Stimulated activated CD8-positive, alpha-beta memory T cell treated with anti-CD3 and anti-CD28 coated beads, Interleukin-12 subunit alpha, Interleukin-12 subunit beta, amount 100 ng/mL, for 24 hours (primary cell): ENCODE data around the gene SMAD2.
"Not testable (repeated sequence)": the region's sequence is repeated elsewhere in the genome, so short reads cannot be mapped to it uniquely, and the experiment has no call there.

Experiments
- DNase-seq: peaks from one replicate; pipeline ENCODE4 v3.0.0-alpha.2; 2020; ENCODE audit errors: extremely low read depth

The SMAD2 gene

DNA sequence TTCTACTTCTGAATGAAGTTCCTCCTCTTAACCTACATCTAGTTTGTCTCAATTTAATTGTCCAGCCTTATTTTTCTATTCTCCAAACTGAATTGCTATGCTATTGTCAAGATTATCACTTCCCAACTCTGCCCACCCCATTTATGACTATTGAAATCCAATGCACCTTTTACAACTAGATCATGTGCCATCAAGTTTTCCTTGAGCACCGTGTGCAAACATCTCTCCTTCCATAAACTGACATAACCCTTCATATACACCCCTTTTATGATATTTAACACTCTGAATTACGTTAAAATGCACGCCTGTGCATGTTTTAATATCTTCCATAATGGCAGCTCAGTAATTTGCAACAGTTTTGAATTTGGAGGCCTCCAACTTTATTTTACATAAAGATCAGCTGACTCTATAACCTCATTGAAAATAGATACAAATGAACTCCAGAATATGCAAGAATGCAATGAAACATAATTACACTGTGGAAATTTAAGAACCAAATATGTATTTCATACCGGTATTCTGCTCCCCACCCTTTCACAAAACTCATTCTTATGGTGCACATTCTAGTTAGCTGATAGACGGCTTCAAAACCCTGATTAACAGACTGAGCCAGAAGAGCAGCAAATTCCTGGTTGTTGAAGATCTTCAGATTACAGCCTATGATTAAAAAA, 85.5 kb downstream of the SMAD2 start:
- DNase-seq = no peak

DNA sequence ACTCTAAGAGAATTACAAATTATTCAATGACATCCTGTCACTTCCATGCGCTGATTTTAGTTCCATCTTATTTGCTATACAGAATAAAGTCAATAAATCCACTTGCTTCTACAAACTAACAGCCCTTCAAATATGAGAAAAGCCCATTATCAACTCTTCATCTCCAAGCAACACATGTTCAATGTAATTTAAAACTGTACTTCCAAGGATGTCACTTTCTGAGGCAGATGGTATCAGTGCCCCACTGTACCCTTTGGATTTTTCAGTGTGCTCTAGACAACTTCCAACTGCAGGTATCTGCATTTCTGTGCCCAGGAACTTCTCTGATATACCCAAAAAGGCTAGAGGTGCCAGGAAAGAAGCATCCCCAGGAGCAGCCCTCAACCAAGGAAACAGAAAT, 87.6 kb downstream of the SMAD2 start:
- no peak for DNase-seq

DNA sequence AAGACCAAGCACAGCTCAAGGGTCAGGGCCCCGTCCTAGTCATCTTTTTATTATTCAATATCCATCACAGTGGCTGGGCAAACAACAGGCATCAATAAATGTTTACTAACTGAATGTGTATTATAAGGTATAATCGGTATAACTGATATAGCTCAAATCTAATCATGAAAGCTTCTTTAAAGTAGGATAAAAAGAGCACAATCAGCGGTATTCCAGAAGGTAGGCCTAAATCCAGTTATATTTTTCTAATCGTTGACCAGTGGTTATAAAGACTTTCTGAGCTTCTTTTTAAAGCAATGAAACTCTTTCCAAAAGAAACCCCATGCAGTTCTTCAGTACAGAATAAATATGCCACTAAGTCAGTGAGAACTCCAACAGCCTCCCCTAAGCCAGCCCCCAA, 92.1 kb downstream of the SMAD2 start:
- DNase-seq = no peak

DNA sequence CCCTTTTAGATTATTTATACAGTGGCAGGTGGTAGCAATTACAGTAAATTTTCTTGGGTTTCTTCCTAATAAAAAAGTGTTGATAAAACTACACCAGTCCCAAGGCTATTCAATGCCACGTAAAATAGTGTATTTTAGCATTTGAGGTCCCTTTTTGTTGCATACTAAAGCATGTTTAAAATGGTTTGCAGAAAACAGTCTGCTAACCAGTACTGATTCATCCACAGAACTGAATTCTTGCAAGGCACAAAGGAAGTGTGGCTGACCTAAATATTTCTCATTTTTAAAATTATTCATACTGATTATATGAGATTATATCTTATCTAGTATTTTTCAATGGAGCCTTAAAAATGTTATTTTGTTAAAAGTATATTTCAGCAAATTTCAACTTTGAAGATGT, 98.1 kb downstream of the SMAD2 start:
- no peak for DNase-seq

DNA sequence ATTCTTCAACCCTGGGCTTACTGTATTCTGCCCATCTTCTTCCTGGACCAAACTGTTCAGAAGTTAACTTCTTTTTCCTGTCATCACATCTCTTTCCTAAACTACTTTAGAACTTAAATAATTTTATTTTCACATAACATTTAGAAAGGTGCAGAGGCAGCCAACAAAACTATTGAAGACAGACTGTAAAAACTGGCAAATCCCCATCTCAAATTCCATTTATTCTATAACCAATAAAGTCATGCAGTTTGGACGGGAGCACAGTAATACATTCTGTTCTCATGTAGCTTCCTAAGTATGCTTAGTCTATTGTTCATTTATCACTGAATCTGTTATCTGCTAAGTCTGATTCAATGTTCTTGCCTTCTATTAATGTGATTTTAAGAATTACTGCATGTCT, 99.1 kb downstream of the SMAD2 start:
- DNase-seq = no peak

DNA sequence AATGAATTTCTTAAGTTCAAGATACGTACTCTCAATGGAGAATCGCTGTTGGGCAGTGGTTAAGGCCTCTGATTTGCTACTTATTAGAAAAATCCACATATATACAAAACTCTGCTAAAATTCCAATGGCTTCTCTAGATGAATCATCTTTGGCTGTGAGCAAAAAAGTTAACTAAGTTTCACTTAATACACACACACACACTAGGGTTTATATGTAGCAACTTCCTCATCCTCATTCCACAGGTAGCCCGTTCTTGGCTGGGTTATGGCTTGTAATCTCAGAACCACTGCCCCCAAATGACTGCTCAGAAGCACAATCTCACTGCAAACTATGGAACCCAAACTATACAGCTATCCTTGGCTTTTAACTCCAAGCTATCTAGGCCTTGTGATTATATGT, 99.7 kb downstream of the SMAD2 start:
- DNase-seq = no peak

DNA sequence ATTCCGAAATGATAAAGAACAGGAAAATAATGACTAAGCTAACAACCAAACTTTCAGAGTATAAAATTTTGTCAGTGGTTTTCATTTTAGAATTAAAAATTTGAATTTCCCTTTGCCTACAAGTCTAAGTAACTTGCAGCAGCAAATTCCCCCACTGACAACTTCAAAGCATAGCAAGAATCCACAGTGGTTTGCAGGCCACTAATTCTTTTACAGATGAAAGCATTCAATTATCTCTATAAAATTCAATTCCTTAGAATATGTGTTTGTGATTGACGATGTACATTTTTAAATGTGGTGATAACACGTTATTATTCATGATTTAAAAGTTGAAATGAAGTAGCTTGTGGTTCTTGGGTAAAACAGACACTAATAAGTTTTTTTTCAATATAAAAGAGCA, 100.6 kb downstream of the SMAD2 start:
- no peak for DNase-seq

DNA sequence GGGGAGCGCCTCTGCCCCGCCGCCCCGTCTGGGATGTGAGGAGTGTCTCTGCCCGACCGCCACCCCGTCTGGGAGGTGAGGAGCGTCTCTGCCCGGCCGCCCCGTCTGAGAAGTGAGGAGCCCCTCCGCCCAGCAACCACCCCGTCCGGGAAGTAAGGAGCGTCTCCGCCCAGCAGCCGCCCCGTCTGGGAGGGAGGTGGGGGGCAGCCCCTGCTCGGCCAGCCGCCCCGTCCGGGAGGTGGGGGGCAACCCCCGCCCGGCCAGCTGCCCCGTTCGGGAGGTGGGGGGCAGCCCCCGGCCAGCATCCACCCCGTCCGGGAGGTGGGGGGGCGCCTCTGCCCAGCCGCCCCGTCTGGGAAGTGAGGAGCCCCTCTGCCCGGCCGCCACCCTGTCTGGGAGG, 102.4 kb downstream of the SMAD2 start:
- DNase-seq = not testable (repeated sequence)

DNA sequence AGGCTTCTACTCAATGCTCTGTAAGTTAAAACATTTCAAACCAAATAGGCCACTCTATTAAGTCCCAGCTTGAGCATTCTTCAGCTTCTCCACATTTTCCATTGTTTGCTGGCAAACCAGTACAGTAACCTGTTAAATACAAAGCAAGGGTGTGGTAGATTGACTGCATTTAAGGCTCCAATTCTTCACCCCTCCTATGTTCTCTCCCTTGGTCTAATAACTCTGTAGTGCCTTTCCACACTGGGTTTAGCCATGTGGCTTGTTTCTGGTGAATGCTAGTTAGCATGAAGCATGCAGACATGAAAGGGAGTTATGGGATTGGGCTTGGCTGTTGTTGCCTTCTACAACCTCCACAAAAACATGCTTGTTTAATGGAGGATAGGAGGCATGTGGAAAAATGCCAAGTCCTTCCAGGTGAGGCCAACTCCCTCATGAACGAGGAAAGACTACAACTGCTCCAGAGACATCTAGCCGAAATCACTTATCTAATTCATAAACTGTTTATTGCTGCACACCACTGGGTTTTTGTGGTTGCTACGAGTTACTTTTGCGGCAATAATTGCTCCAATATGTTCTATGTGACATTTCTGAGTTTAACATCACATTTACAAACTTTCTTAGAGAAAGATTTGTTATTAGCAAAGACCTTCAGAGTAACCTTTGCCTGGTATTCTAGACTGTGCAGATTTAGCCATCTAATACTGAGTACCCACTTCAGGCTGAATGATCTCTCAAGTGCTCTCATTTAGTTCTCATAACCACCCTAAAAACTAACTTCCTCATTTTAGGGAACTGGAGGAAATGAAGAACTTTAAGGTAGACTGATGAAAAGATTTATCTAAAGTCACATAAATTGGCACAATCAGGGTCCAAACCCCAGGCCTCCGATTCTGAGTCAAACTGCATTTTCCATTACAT, 104.0 kb downstream of the SMAD2 start:
- DNase-seq = no peak

DNA sequence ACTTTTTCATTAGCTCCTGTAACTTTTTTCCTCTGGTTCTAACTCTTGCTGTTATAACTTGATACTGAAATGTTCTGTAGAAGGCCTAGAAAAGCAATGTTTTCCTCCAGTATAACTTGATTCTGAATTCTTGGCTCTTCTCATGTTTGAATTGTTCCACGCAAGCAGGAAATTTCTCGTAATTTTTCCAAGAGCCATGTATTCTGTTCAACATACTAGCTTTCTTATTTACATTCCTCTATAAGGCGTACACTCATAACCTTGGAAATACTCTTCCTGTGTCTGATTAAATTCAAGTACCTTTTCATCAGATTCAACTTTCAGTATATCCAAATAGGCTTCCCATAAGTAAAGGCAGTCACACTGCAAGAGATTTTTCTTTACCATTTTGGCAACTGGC, 109.1 kb downstream of the SMAD2 start:
- no peak for DNase-seq

DNA sequence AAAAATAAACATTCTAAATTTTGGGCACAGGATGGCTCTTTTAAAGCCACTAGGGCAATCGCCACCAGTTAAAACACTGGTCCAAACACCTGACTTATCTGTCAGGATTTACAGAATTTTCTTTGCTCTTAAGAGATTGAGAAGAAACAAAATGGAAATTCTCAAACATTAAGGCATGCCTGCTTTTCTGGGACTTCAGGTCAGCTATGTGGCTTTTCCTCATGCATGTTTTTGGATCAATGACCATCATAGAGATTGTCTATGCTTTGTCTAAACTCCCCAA, 112.7 kb downstream of the SMAD2 start:
- DNase-seq = no peak

DNA sequence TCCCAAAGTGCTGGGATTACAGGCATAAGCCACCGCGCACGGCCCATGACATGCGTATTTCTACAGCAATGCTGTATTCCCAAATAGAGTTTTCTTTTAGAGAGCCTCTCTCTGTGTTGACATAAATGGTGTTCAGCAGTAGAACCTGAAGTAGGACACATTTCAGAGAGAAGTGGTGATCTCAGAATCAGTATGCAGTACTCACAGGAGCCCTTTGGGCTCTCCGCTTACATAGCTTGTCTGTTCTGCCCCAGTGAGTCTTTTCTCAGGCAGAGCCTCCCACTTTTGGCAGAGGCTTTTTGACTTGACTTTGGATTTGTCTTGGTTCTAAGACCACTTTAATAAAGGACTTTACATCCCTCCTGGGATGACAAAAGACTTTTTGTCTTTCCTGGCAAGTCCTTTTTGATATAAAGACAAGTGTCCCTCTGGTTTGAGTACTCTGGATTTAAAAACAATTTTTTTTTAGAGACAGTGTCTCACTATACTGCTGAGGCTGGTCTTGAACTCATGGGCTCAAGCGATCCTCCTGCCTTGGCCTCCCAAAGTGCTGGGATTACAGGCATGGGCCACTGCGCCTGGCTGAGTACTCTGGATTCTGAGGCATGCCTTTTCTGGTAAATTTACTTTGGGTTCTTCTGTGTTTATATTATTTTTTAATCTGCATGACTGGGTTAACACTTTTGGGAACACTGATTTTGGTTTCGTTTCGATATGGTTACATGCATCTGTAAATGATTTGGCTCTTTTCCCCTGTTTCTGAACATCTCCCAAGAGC, 113.3 kb downstream of the SMAD2 start:
- DNase-seq = no peak

DNA sequence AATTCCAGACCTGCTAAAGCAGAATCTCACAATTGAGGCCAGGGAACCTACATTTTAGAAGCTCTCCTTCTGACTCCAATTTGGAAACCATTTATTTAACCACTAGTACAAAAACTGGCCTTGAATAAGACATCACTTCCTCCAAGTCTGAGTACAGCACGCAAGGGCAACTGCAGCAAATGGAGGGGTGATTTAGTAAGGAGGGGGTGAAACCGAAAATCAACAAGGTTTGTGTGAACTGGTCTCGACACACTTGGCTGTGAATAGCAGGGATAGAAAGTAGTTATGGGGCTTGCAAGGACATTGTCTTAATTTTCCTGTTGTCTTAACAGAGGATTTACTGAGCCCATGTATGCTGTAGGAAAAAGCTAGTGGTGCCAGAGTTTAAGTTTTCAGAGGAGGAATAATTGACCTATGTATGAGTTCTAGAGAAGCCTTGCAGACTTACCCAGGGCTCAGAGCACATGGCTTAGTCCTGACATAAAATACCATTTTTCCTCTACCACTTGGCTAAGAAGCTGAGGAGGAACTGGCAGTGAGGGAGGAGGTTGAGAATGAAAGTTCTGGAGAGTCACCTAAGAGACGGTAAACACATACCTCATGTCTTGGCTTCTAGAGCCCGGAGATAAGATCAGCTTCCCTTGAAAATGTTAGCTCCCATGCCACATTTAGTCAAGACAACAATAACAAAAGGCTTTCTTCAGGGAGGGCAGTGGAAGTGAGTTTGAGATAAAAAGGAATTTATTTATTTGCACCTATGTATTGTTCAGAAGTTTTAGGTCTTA, 114.8 kb downstream of the SMAD2 start:
- no peak for DNase-seq

DNA sequence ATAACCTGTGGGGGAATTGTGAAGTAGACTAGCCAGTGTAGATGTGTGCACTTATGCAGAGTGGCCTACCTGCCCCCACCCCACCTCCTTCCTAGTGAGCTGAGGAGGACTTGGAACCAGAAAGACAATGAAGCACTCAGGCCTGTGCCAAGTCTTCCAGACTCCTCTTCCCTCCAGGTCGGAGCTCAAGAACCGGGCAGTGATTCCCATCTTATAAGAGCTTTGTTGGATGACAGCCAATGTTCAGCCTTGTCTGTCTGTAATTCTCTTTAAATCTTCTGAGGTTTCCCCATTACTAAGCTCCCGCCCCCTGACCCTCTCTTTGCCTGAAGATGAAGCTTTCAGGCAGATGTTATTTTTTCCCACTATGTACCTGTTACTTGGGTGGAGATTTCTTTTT, 121.0 kb downstream of the SMAD2 start:
- no peak for DNase-seq

DNA sequence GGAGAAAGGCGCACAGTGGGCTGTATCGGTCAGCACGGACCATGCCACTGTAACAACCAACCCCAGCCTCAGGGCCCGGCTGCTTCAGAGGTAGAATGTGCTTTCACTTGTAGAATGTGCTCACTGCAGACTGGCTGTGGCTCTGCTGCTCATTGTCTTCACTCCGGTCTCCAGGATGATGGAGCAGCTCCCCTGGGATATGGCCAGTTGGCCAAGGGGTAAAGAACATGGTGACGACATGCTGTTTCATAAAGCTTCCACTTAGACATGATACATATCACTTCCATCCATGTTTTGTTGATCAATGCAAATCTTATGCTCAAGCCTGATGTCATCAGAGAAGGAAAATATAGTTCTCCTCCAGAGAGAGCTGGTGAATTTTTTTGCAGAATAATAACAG, 127.7 kb downstream of the SMAD2 start:
- DNase-seq = no peak

DNA sequence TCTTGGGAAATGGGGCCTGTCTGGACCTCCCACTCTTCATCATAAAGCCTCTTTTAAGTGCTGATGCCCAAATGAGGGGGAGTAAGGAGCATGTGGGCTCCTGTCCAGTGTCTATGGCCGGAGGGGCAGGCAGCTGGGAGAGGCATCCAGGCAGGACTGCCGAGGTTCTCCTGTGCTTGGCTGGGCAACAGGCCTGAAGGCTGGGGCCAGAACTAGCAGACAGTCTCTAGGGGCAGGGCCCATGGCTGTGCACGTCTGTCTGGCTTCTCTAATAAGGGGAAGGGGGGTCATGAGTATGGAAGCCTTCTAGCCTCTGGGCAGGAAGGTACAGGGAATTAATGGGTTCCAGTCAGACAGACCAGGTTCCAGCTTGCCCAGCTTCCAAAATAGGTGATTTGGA, 128.6 kb downstream of the SMAD2 start:
- no peak for DNase-seq

DNA sequence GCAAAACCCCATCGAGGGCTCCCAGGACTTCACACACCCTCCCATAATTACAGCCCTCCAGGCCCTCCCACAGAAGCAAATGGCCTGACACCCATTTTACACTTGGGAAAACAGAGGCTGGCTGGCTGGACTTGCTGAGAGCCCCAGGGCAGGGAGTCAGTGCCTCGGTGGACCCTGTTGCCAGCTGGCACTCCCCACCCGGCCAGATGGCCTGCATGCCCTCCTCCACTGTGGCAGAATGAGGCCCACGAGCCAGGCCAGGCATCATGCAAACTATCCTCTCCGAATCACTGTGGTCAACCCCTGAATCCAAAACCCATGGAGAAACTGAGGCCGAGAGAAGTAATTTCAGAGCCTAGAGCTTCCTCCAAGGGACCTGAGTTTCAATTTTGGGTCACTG, 129.7 kb downstream of the SMAD2 start:
- DNase-seq = no peak

DNA sequence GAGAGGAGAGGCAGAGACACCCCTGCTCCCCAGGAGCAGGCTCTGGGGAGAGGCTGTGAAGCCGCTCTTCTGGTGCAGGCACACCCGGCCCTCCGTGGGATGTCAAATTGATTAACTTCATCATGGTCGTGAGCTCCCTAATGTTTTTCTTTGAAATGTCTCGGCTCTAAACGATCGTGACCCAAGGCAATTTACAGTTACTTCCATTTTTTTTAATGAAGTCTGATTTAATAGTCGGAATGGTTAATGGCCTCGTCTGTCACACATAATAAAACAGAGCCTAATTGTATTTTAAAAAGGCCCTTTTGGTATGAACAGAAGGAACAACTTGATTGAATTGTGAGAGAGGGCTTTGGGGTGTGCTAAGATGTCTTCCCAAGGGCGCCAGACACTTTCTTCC, 130.2 kb downstream of the SMAD2 start:
- no peak for DNase-seq

DNA sequence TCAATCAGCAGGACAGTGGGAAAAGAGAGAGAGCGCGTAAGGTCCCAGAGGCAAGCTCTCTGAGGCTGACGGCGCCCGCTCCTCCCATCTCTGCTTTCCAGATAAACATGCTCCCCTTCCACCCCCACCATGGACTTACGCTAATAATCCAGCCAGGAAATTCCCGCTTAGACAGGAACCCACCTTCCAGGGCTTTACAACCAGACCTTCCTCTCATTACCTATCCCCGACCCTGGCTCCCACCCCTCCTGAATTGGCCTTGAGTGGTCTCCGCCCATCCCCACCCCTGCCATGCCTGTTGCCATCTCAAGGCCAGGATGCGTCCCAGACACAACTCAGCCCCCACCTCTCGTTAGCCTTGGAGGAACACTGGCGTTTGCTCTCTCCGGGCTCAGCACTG, 131.1 kb downstream of the SMAD2 start:
- DNase-seq = no peak

DNA sequence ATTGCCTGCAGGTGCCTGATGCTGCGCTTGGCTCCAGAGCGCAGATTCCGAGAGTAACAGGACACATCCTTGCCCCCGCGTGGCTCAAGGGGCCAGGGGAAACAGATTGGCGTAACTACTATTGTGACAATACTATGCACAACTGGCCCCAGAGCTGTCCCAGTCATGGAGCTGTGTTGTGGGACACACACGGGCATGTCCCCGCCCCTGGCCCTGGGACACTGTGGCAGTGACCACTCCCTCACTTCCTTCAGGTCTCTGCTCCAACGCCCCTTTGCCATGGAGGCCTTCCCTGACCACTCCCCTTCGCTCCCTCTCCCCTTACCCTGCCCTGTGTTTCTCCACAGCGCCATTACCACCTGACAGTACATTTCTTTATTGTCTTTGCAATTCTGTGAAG, 132.1 kb downstream of the SMAD2 start:
- no peak for DNase-seq

DNA sequence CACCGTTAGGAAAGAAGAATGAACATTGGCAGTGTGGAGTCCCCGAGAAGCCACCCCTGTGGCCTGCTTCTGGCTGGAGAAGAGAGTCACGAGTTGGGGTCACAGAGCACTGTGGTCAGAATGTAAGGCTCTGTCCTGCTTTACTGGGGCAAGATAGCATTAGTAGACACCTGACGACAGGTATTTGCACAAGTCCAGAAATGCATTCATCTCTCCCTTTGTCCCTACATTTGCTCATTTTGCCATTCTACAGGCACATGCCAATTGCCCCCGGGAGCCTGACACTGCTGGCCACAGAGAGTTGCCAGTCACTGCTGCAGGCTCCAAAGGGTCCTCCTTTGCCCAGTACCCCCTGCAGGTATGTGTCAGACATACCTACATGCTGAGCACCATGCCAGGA, 133.3 kb downstream of the SMAD2 start:
- no peak for DNase-seq

DNA sequence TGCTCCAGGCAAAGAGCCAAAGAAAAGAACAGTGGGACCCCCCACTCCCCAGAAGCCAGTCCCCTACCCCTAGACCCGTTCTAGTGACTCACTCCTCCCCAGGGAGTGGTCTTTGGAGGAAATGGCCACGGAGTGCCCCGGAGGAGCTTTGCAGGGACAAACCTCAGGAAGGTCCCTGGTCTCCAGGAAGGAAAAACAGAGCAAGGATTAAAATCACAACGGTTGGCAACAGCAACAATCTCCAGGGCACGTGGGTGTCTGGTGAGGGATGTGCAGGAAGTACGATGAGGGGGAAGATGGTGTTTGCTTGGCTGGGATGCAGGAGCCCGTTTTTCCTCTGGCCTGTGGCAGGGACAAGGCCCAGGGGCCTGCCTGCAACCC, 135.0 kb downstream of the SMAD2 start:
- no peak for DNase-seq
